Stomach (tissue), 9 donors: ENCODE measurements around the gene MBNL2. TPM values are rescaled to one million over a fixed set of nuclear protein-coding genes. Genes with fewer than 3 reads are reported as not detected.
A peak's percentile ranks its signal among the peaks of the same experiment; 100 is the strongest.

Experiments used
- DNase-seq, 2 donors: peaks; one replicate each; pipeline versions ENCODE4 v3.0.0 to v3.0.0-alpha.2; 2013 to 2019
- H3K27ac ChIP-seq, 5 donors: fragments of 200-600 bp in 4 of 5; sonication (generic) in 4 of 5; one replicate each; pipeline ENCODE4 v1.5.1; 2013 to 2019; ENCODE audit warnings: mild to moderate bottlenecking in 1 of 5, moderate library complexity in 1 of 5
- H3K27me3 ChIP-seq, 3 donors: fragments of 200-600 bp; sonication (generic); one replicate each; pipeline ENCODE4 v1.5.1; 2017 to 2019; ENCODE audit warnings: mixed run types in 1 of 3
- H3K36me3 ChIP-seq, 4 donors: fragments of 200-600 bp; sonication (generic); 1 replicate in 3 of 4; 2 replicates in 1 of 4; pipeline ENCODE4 v1.5.1; 2016 to 2019
- H3K4me1 ChIP-seq, 4 donors: fragments of 200-600 bp; sonication (generic); one replicate each; pipeline ENCODE4 v1.5.1; 2016 to 2019
- H3K4me3 ChIP-seq, 4 donors: fragments of 200-600 bp; sonication (generic) in 3 of 4; one replicate each; pipeline ENCODE4 v1.5.1; 2016 to 2019; ENCODE audit warnings: mild to moderate bottlenecking in 1 of 4
- H3K9me3 ChIP-seq, 4 donors: fragments of 200-600 bp; sonication (generic); one replicate each; pipeline ENCODE4 v1.5.1; 2016 to 2019
- EP300 ChIP-seq: sonication (generic); formaldehyde crosslinking; IDR thresholded peaks from one replicate; pipeline ENCODE4 v1.6.1; 2017; ENCODE audit warnings: antibody characterized with exemption
- POLR2A ChIP-seq, 4 donors: fragments of 450-650 bp; IDR thresholded peaks; one replicate each; pipeline ENCODE4 v1.6.1; 2016; ENCODE audit warnings: antibody characterized with exemption in 4 of 4, control low read depth in 2 of 4, mild to moderate bottlenecking in 1 of 4, moderate library complexity in 1 of 4
- POLR2AphosphoS5 ChIP-seq, 3 donors: sonication (generic); formaldehyde crosslinking; IDR thresholded peaks; one replicate each; pipeline ENCODE4 v1.6.1; 2016; ENCODE audit warnings: antibody characterized with exemption in 3 of 3
- WGBS, 5 donors: extraction: QIAGEN DNeasy Blood & Tissue Kit in 3 of 5; methylation state at CpG; one replicate each; pipeline versions ENCODE4 v1.1.5 to v1.1.7; 2013 to 2018; 5-methylcytosine and 5-hydroxymethylcytosine counted together
- intact Hi-C: fragments of 100-400 bp; cut with DNase I; formaldehyde crosslinking; loops from one replicate; pipeline ENCODE4 v1.15.1; 2023; ENCODE audit warnings: low total_unique reads
- polyA plus RNA-seq, 3 donors: library from polyadenylated mRNA; stranded (reverse); fragments of 200-250 nt; gene quantifications; one replicate each; pipeline ENCODE4 v1.2.3, GENCODE V29; 2013
- total RNA-seq, 5 donors: library from RNA; depleted of rRNA; stranded (reverse); fragments of >200 nt; gene quantifications; one replicate each; pipeline versions ENCODE4 v1.1.0 to v1.2.3, GENCODE V29; 2014 to 2016
- TF ChIP-seq, protein P1 (sequence below), 7 experiments: fragments of 450-650 bp in 4 of 7; fragments of 200-600 bp in 3 of 7; sonication (generic) in 3 of 7; IDR thresholded peaks; one replicate each; pipeline ENCODE4 v1.5.1; 2016 to 2019; ENCODE audit warnings: antibody characterized with exemption in 7 of 7, control low read depth in 2 of 7, mild to moderate bottlenecking in 1 of 7
- donor health status: healthy with polysubstance abuse.
- donor health status: Bipolar disorder and iron deficiency.
- donor health status: healthy.

Gene MBNL2
- total and polyA plus RNA-seq, 8 donors: 8.3 to 74.5 (median 25.6) TPM

DNA sequence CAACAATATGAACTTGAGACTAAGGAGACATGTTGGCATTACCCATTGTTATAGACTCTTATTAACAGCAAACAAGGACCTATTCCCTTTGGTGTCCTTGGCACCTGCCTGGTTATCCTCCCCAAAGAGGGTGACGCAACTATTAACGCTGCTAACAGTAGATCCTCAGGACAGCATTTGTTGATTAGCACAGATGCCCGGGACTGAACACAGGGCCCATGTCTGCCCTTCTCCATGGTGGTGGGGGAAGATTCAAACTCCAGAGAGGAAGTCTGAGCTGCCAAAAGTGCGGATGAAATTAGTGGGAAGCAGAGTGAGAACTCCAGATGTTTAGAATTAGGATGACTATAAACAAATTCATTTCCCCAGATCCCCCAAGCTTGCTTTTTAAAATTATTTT lies 110.6 kb downstream of the MBNL2 start:
- H3K9me3 ChIP-seq: no peaks in the 10 kb centered on the region
- H3K4me3 ChIP-seq: no peak overlapping the region
- TF ChIP-seq, protein P1, sequence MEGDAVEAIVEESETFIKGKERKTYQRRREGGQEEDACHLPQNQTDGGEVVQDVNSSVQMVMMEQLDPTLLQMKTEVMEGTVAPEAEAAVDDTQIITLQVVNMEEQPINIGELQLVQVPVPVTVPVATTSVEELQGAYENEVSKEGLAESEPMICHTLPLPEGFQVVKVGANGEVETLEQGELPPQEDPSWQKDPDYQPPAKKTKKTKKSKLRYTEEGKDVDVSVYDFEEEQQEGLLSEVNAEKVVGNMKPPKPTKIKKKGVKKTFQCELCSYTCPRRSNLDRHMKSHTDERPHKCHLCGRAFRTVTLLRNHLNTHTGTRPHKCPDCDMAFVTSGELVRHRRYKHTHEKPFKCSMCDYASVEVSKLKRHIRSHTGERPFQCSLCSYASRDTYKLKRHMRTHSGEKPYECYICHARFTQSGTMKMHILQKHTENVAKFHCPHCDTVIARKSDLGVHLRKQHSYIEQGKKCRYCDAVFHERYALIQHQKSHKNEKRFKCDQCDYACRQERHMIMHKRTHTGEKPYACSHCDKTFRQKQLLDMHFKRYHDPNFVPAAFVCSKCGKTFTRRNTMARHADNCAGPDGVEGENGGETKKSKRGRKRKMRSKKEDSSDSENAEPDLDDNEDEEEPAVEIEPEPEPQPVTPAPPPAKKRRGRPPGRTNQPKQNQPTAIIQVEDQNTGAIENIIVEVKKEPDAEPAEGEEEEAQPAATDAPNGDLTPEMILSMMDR (IDR thresholded peaks at IDR 0.05): no peak
- TF ChIP-seq POLR2AphosphoS5 (IDR thresholded peaks at IDR 0.05) (no peak), EP300 (no peak), POLR2A (IDR thresholded peaks at IDR 0.05) (no peak)
- peaks cover 0 to 33% (median 20%) of the 10 kb centered on the region in 4 donors for H3K36me3 ChIP-seq
- intact Hi-C loops: no loop called here
- WGBS, 5 donors: 67 to 78% (median 77%) methylated on average over 4 of the region's 4 CpGs
- no peak for DNase-seq
- H3K27ac ChIP-seq: no peak overlapping the region
- no peaks in the 10 kb centered on the region for H3K27me3 ChIP-seq
- H3K4me1 ChIP-seq: peaks cover 3 to 59% (median 20%) of the 10 kb centered on the region in 4 donors

DNA sequence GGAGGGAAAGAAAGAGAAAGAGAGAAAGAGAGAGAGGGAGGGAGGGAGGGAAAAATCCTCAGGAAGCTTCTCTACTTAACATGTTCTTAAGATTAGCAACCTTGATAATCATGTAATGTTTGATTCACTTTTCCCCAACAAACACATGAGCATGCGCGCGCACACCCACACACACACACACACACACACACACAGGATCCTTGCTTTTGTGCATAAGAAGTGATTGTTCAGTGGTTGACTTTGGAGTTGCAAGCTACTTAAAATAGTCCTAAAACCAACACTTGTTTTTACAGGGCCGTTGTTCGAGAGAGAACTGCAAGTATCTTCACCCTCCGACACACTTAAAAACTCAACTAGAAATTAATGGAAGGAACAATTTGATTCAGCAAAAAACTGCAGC lies 111.8 kb downstream of the MBNL2 start:
- no peak for TF ChIP-seq POLR2A (IDR thresholded peaks at IDR 0.05)
- TF ChIP-seq POLR2AphosphoS5 (IDR thresholded peaks at IDR 0.05): no peak
- TF ChIP-seq EP300: no peak
- TF ChIP-seq, protein P1 (IDR thresholded peaks at IDR 0.05): no peak
- 79 to 95% (median 92%) methylated on average over 6 of the region's 6 CpGs for WGBS, 5 donors
- Histone ChIP-seq H3K36me3 (peaks cover 3 to 42% (median 24%) of the 10 kb centered on the region in 4 donors), H3K27me3 (no peaks in the 10 kb centered on the region), H3K4me1 (peaks cover under 1 to 58% (median 22%) of the 10 kb centered on the region in 4 donors), H3K27ac (no peak overlapping the region), H3K4me3 (no peak overlapping the region), H3K9me3 (no peaks in the 10 kb centered on the region)
- DNase-seq: no peak
- intact Hi-C loops: no loop called here

DNA sequence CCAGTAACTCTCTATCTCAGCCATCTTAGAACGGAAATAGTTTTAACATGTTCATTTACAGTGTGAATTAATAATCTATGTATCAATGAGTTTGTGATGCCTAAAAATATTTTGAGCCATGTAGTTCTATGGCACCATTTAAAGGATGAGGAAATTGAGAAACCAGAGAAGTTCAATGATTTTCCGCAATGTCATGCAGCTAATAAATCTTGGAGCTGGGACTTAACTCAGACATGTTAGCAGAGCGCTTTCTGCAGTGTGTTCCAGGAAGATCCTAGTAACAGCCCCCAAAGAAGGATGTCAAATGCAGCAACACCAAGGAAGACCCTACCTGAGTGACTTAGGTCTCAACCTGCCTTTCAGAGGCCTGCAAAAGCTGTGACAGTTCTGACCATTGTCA lies 112.6 kb downstream of the MBNL2 start:
- intact Hi-C loops: no loop called here
- Histone ChIP-seq H3K27ac (peak overlapping the region in 1 of 5 donors; percentile 28), H3K4me3 (no peak overlapping the region), H3K36me3 (peaks cover 3 to 42% (median 24%) of the 10 kb centered on the region in 4 donors), H3K9me3 (no peaks in the 10 kb centered on the region), H3K27me3 (no peaks in the 10 kb centered on the region), H3K4me1 (peaks cover 8 to 60% (median 25%) of the 10 kb centered on the region in 4 donors)
- DNase-seq: no peak
- 93 to 98% (median 96%) methylated on average over 3 of the region's 3 CpGs for WGBS, 5 donors
- TF ChIP-seq, protein P1 (IDR thresholded peaks at IDR 0.05): no peak
- TF ChIP-seq POLR2AphosphoS5 (IDR thresholded peaks at IDR 0.05): no peak
- TF ChIP-seq POLR2A (IDR thresholded peaks at IDR 0.05): no peak
- no peak for TF ChIP-seq EP300

DNA sequence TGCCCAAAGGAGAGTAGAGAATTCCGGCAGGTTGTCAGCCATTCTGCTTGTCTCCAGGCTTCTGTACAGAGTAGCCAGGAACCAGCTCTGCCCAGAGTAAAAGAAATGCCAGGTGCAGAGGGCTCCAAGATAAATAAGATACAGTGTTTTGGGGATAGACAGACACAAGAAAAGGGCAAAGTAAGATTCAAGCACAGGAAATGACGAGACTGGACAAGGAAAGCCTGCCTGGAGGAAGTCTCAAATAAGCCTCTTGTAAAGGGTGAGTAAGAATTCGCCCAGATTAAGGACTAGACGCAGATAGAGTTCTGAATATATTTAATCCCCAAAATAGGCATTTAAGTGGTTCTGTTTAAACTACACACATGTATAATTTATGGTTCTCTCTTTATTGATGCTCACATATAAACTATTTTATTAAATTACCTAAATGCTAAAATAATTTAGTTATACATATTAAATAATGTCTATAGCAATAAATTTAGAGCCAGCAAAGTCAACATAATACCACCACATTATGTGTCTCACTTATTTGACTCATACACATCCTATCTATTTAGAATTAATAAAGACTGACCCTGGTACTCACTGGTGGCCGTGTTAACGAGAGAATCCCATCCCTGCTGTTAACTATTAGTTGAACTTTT lies 113.5 kb downstream of the MBNL2 start:
- peaks cover 3 to 42% (median 24%) of the 10 kb centered on the region in 4 donors for H3K36me3 ChIP-seq
- no peak for DNase-seq
- 70 to 89% (median 77%) methylated on average over 6 of the region's 6 CpGs for WGBS, 5 donors
- no peaks in the 10 kb centered on the region for H3K27me3 ChIP-seq
- H3K9me3 ChIP-seq: no peaks in the 10 kb centered on the region
- TF ChIP-seq EP300 (no peak), POLR2AphosphoS5 (IDR thresholded peaks at IDR 0.05) (no peak)
- TF ChIP-seq, protein P1 (IDR thresholded peaks at IDR 0.05): no peak
- intact Hi-C loops: no loop called here
- peaks cover 11 to 61% (median 29%) of the 10 kb centered on the region in 4 donors for H3K4me1 ChIP-seq
- H3K27ac ChIP-seq: peak overlapping the region in 1 of 5 donors; percentile 28
- no peak overlapping the region for H3K4me3 ChIP-seq
